GM12878 (cell line): Measurements from ENCODE around the gene ACSS1.

Experiments used
- CHD1 ChIP-seq: IDR thresholded peaks from 2 replicates; pipeline ENCODE4 v1.6.1; 2012; ENCODE audit warnings: low read depth, low read length, improper control_type of control experiment
- CREB1 ChIP-seq: IDR thresholded peaks from 2 replicates; pipeline ENCODE4 v1.6.1; 2012; ENCODE audit warnings: low read depth, mild to moderate bottlenecking, inconsistent platforms
- EZH2 ChIP-seq: IDR thresholded peaks from 2 replicates; pipeline ENCODE4 v1.6.1; 2012; ENCODE audit warnings: low read depth, mild to moderate bottlenecking, control low read depth, inconsistent platforms, low read length, borderline replicate concordance; ENCODE audit not compliant: control insufficient read depth
- JUND ChIP-seq: IDR thresholded peaks from 2 replicates; pipeline ENCODE4 v1.6.1; 2012; ENCODE audit warnings: low read depth, mild to moderate bottlenecking, low read length, improper control_type of control experiment, moderate library complexity
- LARP7 ChIP-seq: fragments of 450-650 bp; IDR thresholded peaks from 2 replicates; pipeline ENCODE4 v1.6.1; 2017; ENCODE audit warnings: mild to moderate bottlenecking
- MYC ChIP-seq: IDR thresholded peaks from 2 replicates; pipeline ENCODE4 v1.6.1; 2011; ENCODE audit warnings: mild to moderate bottlenecking, low read length, moderate library complexity, inconsistent platforms; ENCODE audit not compliant: insufficient read depth, insufficient replicate concordance, insufficient read length, severe bottlenecking
- NR2F1 ChIP-seq: fragments of 450-650 bp; conservative IDR thresholded peaks from 2 replicates; pipeline ENCODE4 v1.6.1; 2017; ENCODE audit warnings: mild to moderate bottlenecking
- RELA ChIP-seq: fragments of 450-650 bp; IDR thresholded peaks from 2 replicates; pipeline ENCODE4 v1.8.0; 2014; ENCODE audit warnings: borderline replicate concordance; ENCODE audit not compliant: partially characterized antibody
- SP1 ChIP-seq: IDR thresholded peaks from one replicate; pipeline ENCODE4 v1.6.1; 2011; ENCODE audit warnings: low read depth, low read length
- TARDBP ChIP-seq: IDR thresholded peaks from 2 replicates; pipeline ENCODE4 v1.6.1; 2016; ENCODE audit warnings: borderline replicate concordance
- TF ChIP-seq, protein P1 (sequence below), 3 experiments: IDR thresholded peaks in 2 of 3; conservative IDR thresholded peaks in 1 of 3; 2 replicates each; pipeline ENCODE4 v1.5.1; 2011; ENCODE audit warnings: low read depth in 3 of 3, low read length in 3 of 3, mild to moderate bottlenecking in 3 of 3, control low read depth in 2 of 3, moderate library complexity in 2 of 3, inconsistent platforms in 1 of 3, mixed read lengths in 1 of 3; ENCODE audit not compliant: control insufficient read depth in 2 of 3, insufficient read depth in 1 of 3; ENCODE audit errors: extremely low read depth in 1 of 3
- TF ChIP-seq, protein P2 (sequence below): IDR thresholded peaks from 2 replicates; pipeline ENCODE4 v1.6.1; 2012; ENCODE audit warnings: mild to moderate bottlenecking, low read depth, low read length
- TF ChIP-seq, protein P3 (sequence below): fragments of 450-650 bp; IDR thresholded peaks from 2 replicates; pipeline ENCODE4 v1.6.1; 2017; ENCODE audit warnings: mild to moderate bottlenecking
- TF ChIP-seq, protein P4 (sequence below): IDR thresholded peaks from 2 replicates; pipeline ENCODE4 v1.6.1; 2012; ENCODE audit warnings: low read depth, low read length, improper control_type of control experiment

DNA sequence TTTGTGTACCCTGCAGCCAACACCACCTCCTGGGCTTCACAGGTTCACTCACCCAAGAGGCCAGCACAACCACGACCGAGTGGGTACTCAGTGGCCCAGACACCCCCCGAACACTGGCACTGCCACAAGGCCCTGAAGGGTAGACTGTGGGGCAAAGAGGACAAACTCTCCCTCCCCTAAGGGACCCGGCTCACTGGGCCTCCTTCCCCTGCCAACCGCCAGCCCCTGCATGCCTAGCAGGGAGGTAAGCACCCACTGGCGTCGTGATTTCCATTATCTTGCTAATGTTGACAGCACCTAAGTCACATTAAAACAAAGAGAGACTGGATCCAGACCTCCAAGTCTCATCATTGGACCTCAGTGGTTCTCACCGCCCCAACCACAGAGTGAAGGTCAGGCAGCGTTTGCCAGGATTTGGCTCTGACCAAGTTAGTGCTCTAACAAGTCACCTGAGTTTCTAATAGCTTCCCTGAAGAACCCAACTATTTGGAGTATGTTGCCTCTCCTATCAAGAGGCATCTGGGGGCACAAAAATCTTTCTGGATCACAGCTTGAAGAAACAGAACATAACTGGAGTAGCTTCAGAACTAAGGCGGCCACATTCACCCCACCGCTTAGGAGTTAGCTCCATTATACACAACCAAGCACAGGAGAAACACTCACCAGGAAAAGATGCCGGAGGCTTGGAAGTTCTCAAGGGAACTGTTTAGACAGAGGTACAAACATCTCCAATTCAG, 51.3 kb downstream of the ACSS1 start:
- TF ChIP-seq CHD1 (no peak), LARP7 (no peak), CREB1 (no peak), MYC (no peak), SP1 (no peak), EZH2 (no peak), NR2F1 (no peak), RELA (no peak), JUND (no peak), TARDBP (no peak)
- TF ChIP-seq, protein P1, sequence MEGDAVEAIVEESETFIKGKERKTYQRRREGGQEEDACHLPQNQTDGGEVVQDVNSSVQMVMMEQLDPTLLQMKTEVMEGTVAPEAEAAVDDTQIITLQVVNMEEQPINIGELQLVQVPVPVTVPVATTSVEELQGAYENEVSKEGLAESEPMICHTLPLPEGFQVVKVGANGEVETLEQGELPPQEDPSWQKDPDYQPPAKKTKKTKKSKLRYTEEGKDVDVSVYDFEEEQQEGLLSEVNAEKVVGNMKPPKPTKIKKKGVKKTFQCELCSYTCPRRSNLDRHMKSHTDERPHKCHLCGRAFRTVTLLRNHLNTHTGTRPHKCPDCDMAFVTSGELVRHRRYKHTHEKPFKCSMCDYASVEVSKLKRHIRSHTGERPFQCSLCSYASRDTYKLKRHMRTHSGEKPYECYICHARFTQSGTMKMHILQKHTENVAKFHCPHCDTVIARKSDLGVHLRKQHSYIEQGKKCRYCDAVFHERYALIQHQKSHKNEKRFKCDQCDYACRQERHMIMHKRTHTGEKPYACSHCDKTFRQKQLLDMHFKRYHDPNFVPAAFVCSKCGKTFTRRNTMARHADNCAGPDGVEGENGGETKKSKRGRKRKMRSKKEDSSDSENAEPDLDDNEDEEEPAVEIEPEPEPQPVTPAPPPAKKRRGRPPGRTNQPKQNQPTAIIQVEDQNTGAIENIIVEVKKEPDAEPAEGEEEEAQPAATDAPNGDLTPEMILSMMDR (IDR thresholded peaks at IDR 0.05 in 2 of 3, conservative IDR thresholded peaks at IDR 0.05 in 1 of 3; ENCODE audit: control insufficient read depth in 2 of 3, extremely low read depth in 1 of 3, insufficient read depth in 1 of 3, low read depth in 3 of 3, low read length in 3 of 3) = no peak
- TF ChIP-seq, protein P2, sequence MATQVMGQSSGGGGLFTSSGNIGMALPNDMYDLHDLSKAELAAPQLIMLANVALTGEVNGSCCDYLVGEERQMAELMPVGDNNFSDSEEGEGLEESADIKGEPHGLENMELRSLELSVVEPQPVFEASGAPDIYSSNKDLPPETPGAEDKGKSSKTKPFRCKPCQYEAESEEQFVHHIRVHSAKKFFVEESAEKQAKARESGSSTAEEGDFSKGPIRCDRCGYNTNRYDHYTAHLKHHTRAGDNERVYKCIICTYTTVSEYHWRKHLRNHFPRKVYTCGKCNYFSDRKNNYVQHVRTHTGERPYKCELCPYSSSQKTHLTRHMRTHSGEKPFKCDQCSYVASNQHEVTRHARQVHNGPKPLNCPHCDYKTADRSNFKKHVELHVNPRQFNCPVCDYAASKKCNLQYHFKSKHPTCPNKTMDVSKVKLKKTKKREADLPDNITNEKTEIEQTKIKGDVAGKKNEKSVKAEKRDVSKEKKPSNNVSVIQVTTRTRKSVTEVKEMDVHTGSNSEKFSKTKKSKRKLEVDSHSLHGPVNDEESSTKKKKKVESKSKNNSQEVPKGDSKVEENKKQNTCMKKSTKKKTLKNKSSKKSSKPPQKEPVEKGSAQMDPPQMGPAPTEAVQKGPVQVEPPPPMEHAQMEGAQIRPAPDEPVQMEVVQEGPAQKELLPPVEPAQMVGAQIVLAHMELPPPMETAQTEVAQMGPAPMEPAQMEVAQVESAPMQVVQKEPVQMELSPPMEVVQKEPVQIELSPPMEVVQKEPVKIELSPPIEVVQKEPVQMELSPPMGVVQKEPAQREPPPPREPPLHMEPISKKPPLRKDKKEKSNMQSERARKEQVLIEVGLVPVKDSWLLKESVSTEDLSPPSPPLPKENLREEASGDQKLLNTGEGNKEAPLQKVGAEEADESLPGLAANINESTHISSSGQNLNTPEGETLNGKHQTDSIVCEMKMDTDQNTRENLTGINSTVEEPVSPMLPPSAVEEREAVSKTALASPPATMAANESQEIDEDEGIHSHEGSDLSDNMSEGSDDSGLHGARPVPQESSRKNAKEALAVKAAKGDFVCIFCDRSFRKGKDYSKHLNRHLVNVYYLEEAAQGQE = no peak
- TF ChIP-seq, protein P3, sequence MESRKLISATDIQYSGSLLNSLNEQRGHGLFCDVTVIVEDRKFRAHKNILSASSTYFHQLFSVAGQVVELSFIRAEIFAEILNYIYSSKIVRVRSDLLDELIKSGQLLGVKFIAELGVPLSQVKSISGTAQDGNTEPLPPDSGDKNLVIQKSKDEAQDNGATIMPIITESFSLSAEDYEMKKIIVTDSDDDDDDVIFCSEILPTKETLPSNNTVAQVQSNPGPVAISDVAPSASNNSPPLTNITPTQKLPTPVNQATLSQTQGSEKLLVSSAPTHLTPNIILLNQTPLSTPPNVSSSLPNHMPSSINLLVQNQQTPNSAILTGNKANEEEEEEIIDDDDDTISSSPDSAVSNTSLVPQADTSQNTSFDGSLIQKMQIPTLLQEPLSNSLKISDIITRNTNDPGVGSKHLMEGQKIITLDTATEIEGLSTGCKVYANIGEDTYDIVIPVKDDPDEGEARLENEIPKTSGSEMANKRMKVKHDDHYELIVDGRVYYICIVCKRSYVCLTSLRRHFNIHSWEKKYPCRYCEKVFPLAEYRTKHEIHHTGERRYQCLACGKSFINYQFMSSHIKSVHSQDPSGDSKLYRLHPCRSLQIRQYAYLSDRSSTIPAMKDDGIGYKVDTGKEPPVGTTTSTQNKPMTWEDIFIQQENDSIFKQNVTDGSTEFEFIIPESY = no peak
- TF ChIP-seq, protein P4, sequence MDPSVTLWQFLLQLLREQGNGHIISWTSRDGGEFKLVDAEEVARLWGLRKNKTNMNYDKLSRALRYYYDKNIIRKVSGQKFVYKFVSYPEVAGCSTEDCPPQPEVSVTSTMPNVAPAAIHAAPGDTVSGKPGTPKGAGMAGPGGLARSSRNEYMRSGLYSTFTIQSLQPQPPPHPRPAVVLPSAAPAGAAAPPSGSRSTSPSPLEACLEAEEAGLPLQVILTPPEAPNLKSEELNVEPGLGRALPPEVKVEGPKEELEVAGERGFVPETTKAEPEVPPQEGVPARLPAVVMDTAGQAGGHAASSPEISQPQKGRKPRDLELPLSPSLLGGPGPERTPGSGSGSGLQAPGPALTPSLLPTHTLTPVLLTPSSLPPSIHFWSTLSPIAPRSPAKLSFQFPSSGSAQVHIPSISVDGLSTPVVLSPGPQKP = no peak
